Subcutaneous abdominal adipose tissue (tissue), 5 donors: Measurements from ENCODE around the gene SLC35E2B.
"Not testable (repeated sequence)": the region's sequence is repeated elsewhere in the genome, so short reads cannot be mapped to it uniquely, and the experiment has no call there.

Experiments used
- H3K27ac ChIP-seq: one replicate; pipeline ENCODE4 v1.7.0; 2013; ENCODE audit warnings: low read depth, mild to moderate bottlenecking, inconsistent platforms, low read length, moderate library complexity
- H3K27me3 ChIP-seq, 5 donors: one replicate each; pipeline ENCODE4 v1.7.0; 2013; ENCODE audit warnings: low read length in 5 of 5, inconsistent platforms in 1 of 5; ENCODE audit not compliant: control insufficient read depth in 5 of 5, insufficient read depth in 4 of 5
- H3K36me3 ChIP-seq, 5 donors: one replicate each; pipeline ENCODE4 v1.7.0; 2013; ENCODE audit warnings: low read length in 5 of 5; ENCODE audit not compliant: control insufficient read depth in 5 of 5, insufficient read depth in 5 of 5
- H3K4me1 ChIP-seq, 5 donors: one replicate each; pipeline ENCODE4 v1.7.0; 2013; ENCODE audit warnings: low read length in 5 of 5, mild to moderate bottlenecking in 3 of 5, moderate library complexity in 1 of 5; ENCODE audit not compliant: control insufficient read depth in 5 of 5, insufficient read depth in 5 of 5
- H3K4me3 ChIP-seq, 5 donors: one replicate each; pipeline ENCODE4 v1.7.0; 2013; ENCODE audit warnings: low read length in 5 of 5, low read depth in 1 of 5
- H3K9ac ChIP-seq, 5 donors: one replicate each; pipeline ENCODE4 v1.7.0; 2013; ENCODE audit warnings: low read length in 5 of 5, mild to moderate bottlenecking in 4 of 5, moderate library complexity in 3 of 5
- H3K9me3 ChIP-seq, 5 donors: one replicate each; pipeline ENCODE4 v1.7.0; 2013; ENCODE audit warnings: low read length in 5 of 5; ENCODE audit not compliant: control insufficient read depth in 5 of 5
- donor health status: healthy.
- donor health status: healthy.
- donor health status: healthy.
- donor health status: healthy.
- donor health status: healthy.

Gene SLC35E2B

GRCh38 chr1:1639368-1639767 is 53.2 kb downstream of the SLC35E2B start:
- H3K4me3 ChIP-seq, H3K9me3 ChIP-seq, H3K27me3 ChIP-seq, H3K27ac ChIP-seq, H3K9ac ChIP-seq, H3K4me1 ChIP-seq: not testable (repeated sequence)
- H3K36me3 ChIP-seq: peaks cover 0 to 33% (median 18%) of the 10 kb centered on the region in 5 donors

- not testable (repeated sequence) for H3K9me3 ChIP-seq, H3K4me3 ChIP-seq, H3K27me3 ChIP-seq, H3K4me1 ChIP-seq, H3K27ac ChIP-seq, H3K9ac ChIP-seq
- H3K36me3 ChIP-seq: peaks cover 0 to 33% (median 18%) of the 10 kb centered on the region in 5 donors
Measured at GRCh38 chr1:1638528-1638927, 54.1 kb downstream of the SLC35E2B start.

GRCh38 chr1:1637479-1637875 is 55.1 kb downstream of the SLC35E2B start:
- H3K27ac ChIP-seq, H3K9me3 ChIP-seq, H3K4me1 ChIP-seq, H3K27me3 ChIP-seq, H3K4me3 ChIP-seq, H3K9ac ChIP-seq: not testable (repeated sequence)
- H3K36me3 ChIP-seq: peaks cover 0 to 33% (median 18%) of the 10 kb centered on the region in 5 donors

GRCh38 chr1:1636621-1637478 is 55.7 kb downstream of the SLC35E2B start:
- H3K9ac ChIP-seq, H3K4me1 ChIP-seq, H3K9me3 ChIP-seq, H3K27ac ChIP-seq, H3K27me3 ChIP-seq, H3K4me3 ChIP-seq: not testable (repeated sequence)
- H3K36me3 ChIP-seq: peaks cover 0 to 33% (median 18%) of the 10 kb centered on the region in 5 donors

- not testable (repeated sequence) for H3K27me3 ChIP-seq
Measured at GRCh38 chr1:1634613-1635012, 58.0 kb downstream of the SLC35E2B start.

GRCh38 chr1:1633409-1633808 is 59.2 kb downstream of the SLC35E2B start:
- H3K4me3 ChIP-seq, H3K9ac ChIP-seq, H3K27ac ChIP-seq, H3K9me3 ChIP-seq: not testable (repeated sequence)
- Histone ChIP-seq H3K27me3 (peaks cover 0 to 11% (median 2%) of the 10 kb centered on the region in 5 donors), H3K36me3 (peaks cover 0 to 20% (median 16%) of the 10 kb centered on the region in 5 donors), H3K4me1 (peaks cover 0 to 11% (median 5%) of the 10 kb centered on the region in 5 donors)

More at GRCh38 chr1:1634613-1635012, 58.0 kb downstream of the SLC35E2B start:
- H3K27ac ChIP-seq, H3K9ac ChIP-seq, H3K9me3 ChIP-seq, H3K4me3 ChIP-seq: not testable (repeated sequence)
- Histone ChIP-seq H3K4me1 (peaks cover 0 to 11% (median 5%) of the 10 kb centered on the region in 5 donors), H3K36me3 (peaks cover 0 to 26% (median 18%) of the 10 kb centered on the region in 5 donors)

GRCh38 chr1:1631782-1632420 is 60.7 kb downstream of the SLC35E2B start, which contains the start of gene MMP23B:
MMP23B (plus strand) TSS chr1:1632173; CDS start chr1:1632219, 46 bp downstream.
- Histone ChIP-seq H3K9ac (no peak within 1 kb of the TSS), H3K27ac (no peak within 1 kb of the TSS), H3K4me3 (peak within 1 kb of the TSS in 1 of 5 donors; percentile 22), H3K27me3 (peaks cover 0 to 15% (median 3%) of the 10 kb centered on the region in 5 donors), H3K4me1 (peaks cover 0 to 11% (median 5%) of the 10 kb centered on the region in 5 donors), H3K36me3 (peaks cover 0 to 25% (median 20%) of the 10 kb centered on the region in 5 donors), H3K9me3 (no peaks in the 10 kb centered on the region)

- H3K36me3 ChIP-seq: peaks cover 0 to 20% (median 15%) of the 10 kb centered on the region in 5 donors
- H3K27ac ChIP-seq: no peak overlapping the region
- H3K27me3 ChIP-seq: peaks cover 0 to 15% (median 3%) of the 10 kb centered on the region in 5 donors
- peaks cover 0 to 11% (median 5%) of the 10 kb centered on the region in 5 donors for H3K4me1 ChIP-seq
- no peak overlapping the region for H3K9ac ChIP-seq
- peak overlapping the region in 1 of 5 donors; percentile 22 for H3K4me3 ChIP-seq
- no peaks in the 10 kb centered on the region for H3K9me3 ChIP-seq
Measured at GRCh38 chr1:1630965-1631781, 61.4 kb downstream of the SLC35E2B start.

GRCh38 chr1:1630191-1630964 is 62.2 kb downstream of the SLC35E2B start:
- H3K4me1 ChIP-seq: peaks cover 0 to 11% (median 5%) of the 10 kb centered on the region in 5 donors
- no peaks in the 10 kb centered on the region for H3K9me3 ChIP-seq
- H3K4me3 ChIP-seq: peak overlapping the region in 1 of 5 donors; percentile 30
- H3K27ac ChIP-seq: no peak overlapping the region
- no peak overlapping the region for H3K9ac ChIP-seq
- H3K36me3 ChIP-seq: peaks cover 0 to 19% (median 17%) of the 10 kb centered on the region in 5 donors
- peaks cover 0 to 15% (median 3%) of the 10 kb centered on the region in 5 donors for H3K27me3 ChIP-seq
